ENCODE results near the gene TREH.

The TREH gene

GRCh38 chr11:118627566-118627965 lies 51.9 kb downstream of the TREH start:
- TF ChIP-seq CTCF (IDR thresholded peaks at IDR 0.05; ENCODE audit: low read depth, low read length): no peak
- TF ChIP-seq, protein P1, sequence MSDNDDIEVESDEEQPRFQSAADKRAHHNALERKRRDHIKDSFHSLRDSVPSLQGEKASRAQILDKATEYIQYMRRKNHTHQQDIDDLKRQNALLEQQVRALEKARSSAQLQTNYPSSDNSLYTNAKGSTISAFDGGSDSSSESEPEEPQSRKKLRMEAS (IDR thresholded peaks at IDR 0.05; ENCODE audit: low read depth, low read length): no peak
- TF ChIP-seq MYC (IDR thresholded peaks at IDR 0.05; ENCODE audit: low read depth, low read length): no peak
- no peak for TF ChIP-seq POLR2A (IDR thresholded peaks at IDR 0.05; ENCODE audit: extremely low read depth, insufficient read length)
- H3K4me3 ChIP-seq (ENCODE audit: low read depth, low read length): no peak overlapping the region
- DNase-seq (ENCODE audit: low read depth): no peak

GRCh38 chr11:118625976-118626375 lies 53.5 kb downstream of the TREH start:
- TF ChIP-seq, protein P1 (IDR thresholded peaks at IDR 0.05; ENCODE audit: low read depth, low read length): no peak
- TF ChIP-seq POLR2A (IDR thresholded peaks at IDR 0.05; ENCODE audit: extremely low read depth, insufficient read length): no peak
- TF ChIP-seq CTCF (IDR thresholded peaks at IDR 0.05; ENCODE audit: low read depth, low read length): no peak
- TF ChIP-seq MYC (IDR thresholded peaks at IDR 0.05; ENCODE audit: low read depth, low read length): no peak
- H3K4me3 ChIP-seq (ENCODE audit: low read depth, low read length): no peak overlapping the region
- peak; percentile 24 for DNase-seq (ENCODE audit: low read depth)

GRCh38 chr11:118625036-118625690 lies 54.3 kb downstream of the TREH start:
- TF ChIP-seq, protein P1 (IDR thresholded peaks at IDR 0.05; ENCODE audit: low read depth, low read length): no peak
- TF ChIP-seq POLR2A (IDR thresholded peaks at IDR 0.05; ENCODE audit: extremely low read depth, insufficient read length) (no peak), MYC (IDR thresholded peaks at IDR 0.05; ENCODE audit: low read depth, low read length) (no peak), CTCF (IDR thresholded peaks at IDR 0.05; ENCODE audit: low read depth, low read length) (no peak)
- DNase-seq (ENCODE audit: low read depth): no peak
- H3K4me3 ChIP-seq (ENCODE audit: low read depth, low read length): no peak overlapping the region

- H3K4me3 ChIP-seq (ENCODE audit: low read depth, low read length): no peak overlapping the region
- DNase-seq (ENCODE audit: low read depth): no peak
- TF ChIP-seq, protein P1 (IDR thresholded peaks at IDR 0.05; ENCODE audit: low read depth, low read length): no peak
- TF ChIP-seq MYC (IDR thresholded peaks at IDR 0.05; ENCODE audit: low read depth, low read length) (no peak), POLR2A (IDR thresholded peaks at IDR 0.05; ENCODE audit: extremely low read depth, insufficient read length) (no peak), CTCF (IDR thresholded peaks at IDR 0.05; ENCODE audit: low read depth, low read length) (no peak)
These were observed 56.2 kb downstream of the TREH start for GRCh38 chr11:118623269-118623655.

GRCh38 chr11:118622376-118623268 lies 56.8 kb downstream of the TREH start:
- DNase-seq (ENCODE audit: low read depth): peak; percentile 16
- no peak for TF ChIP-seq MYC (IDR thresholded peaks at IDR 0.05; ENCODE audit: low read depth, low read length)
- TF ChIP-seq POLR2A (IDR thresholded peaks at IDR 0.05; ENCODE audit: extremely low read depth, insufficient read length): no peak
- TF ChIP-seq, protein P1 (IDR thresholded peaks at IDR 0.05; ENCODE audit: low read depth, low read length): no peak
- no peak for TF ChIP-seq CTCF (IDR thresholded peaks at IDR 0.05; ENCODE audit: low read depth, low read length)
- no peak overlapping the region for H3K4me3 ChIP-seq (ENCODE audit: low read depth, low read length)

Measured in NB4 (cell line).